ENCODE measurements around the gene GGA1.

GGA1 gene

GRCh38 chr22:37629928-37630327 is 21.3 kb downstream of the GGA1 start:
- in situ Hi-C loops (cut with MboI; ENCODE audit: low sequenced_read_pairs) = loop anchor here (10.0 kb wide), 1 partner anchor 165 kb away; no protein-coding TSS in a partner anchor

GRCh38 chr22:37630839-37631435 is 22.3 kb downstream of the GGA1 start:
- in situ Hi-C loops (cut with MboI; ENCODE audit: low sequenced_read_pairs) = no loop called here

- in situ Hi-C loops (cut with MboI; ENCODE audit: low sequenced_read_pairs) = no loop called here
Measured at GRCh38 chr22:37631448-37632173, 23.0 kb downstream of the GGA1 start.

GRCh38 chr22:37632174-37633088 is 23.8 kb downstream of the GGA1 start:
- in situ Hi-C loops (cut with MboI; ENCODE audit: low sequenced_read_pairs) = no loop called here

- in situ Hi-C loops (cut with MboI; ENCODE audit: low sequenced_read_pairs) = no loop called here
Measured at GRCh38 chr22:37633089-37633624, 24.5 kb downstream of the GGA1 start.

- in situ Hi-C loops (cut with MboI; ENCODE audit: low sequenced_read_pairs) = no loop called here
Measured at GRCh38 chr22:37633625-37634416, 25.2 kb downstream of the GGA1 start.

- in situ Hi-C loops (cut with MboI; ENCODE audit: low sequenced_read_pairs) = no loop called here
Measured at GRCh38 chr22:37634417-37634924, 25.8 kb downstream of the GGA1 start.

- in situ Hi-C loops (cut with MboI; ENCODE audit: low sequenced_read_pairs) = no loop called here
Measured at GRCh38 chr22:37635157-37635556, 26.5 kb downstream of the GGA1 start.

- in situ Hi-C loops (cut with MboI; ENCODE audit: low sequenced_read_pairs) = no loop called here
Measured at GRCh38 chr22:37636186-37636948, 27.7 kb downstream of the GGA1 start.

GRCh38 chr22:37636949-37637273 is 28.3 kb downstream of the GGA1 start:
- in situ Hi-C loops (cut with MboI; ENCODE audit: low sequenced_read_pairs) = no loop called here

- in situ Hi-C loops (cut with MboI; ENCODE audit: low sequenced_read_pairs) = no loop called here
Measured at GRCh38 chr22:37638391-37639069, 29.9 kb downstream of the GGA1 start.

GRCh38 chr22:37639070-37639760 is 30.6 kb downstream of the GGA1 start, which contains the start of gene SH3BP1:
Gene SH3BP1 (plus strand): TSS chr22:37639669. CDS start chr22:37639788, 119 bp downstream.
- in situ Hi-C loops (cut with MboI; ENCODE audit: low sequenced_read_pairs) = no loop called here

- in situ Hi-C loops (cut with MboI; ENCODE audit: low sequenced_read_pairs) = no loop called here
Measured at GRCh38 chr22:37639771-37640590, 31.3 kb downstream of the GGA1 start.

- in situ Hi-C loops (cut with MboI; ENCODE audit: low sequenced_read_pairs) = no loop called here
Measured at GRCh38 chr22:37640591-37641560, 32.2 kb downstream of the GGA1 start.

- in situ Hi-C loops (cut with MboI; ENCODE audit: low sequenced_read_pairs) = no loop called here
Measured at GRCh38 chr22:37641561-37641949, 32.9 kb downstream of the GGA1 start.

GRCh38 chr22:37643225-37643847 is 34.7 kb downstream of the GGA1 start:
- in situ Hi-C loops (cut with MboI; ENCODE audit: low sequenced_read_pairs) = no loop called here

Data from HL-60/S4 (cell line).